Left ventricle myocardium inferior (tissue), 1 donor: ENCODE measurements around the gene SLC43A3. TPM values are rescaled to one million over a fixed set of nuclear protein-coding genes. Genes with fewer than 3 reads are reported as not detected.
A peak's percentile ranks its signal among the peaks of the same experiment; 100 is the strongest.

Experiments
- DNase-seq: peaks from one replicate; pipeline ENCODE4 v3.0.0-alpha.2; 2020
- H3K27ac ChIP-seq: fragments of 200-600 bp; replicated peaks from 2 replicates; pipeline ENCODE4 v1.8.0; 2021
- H3K27me3 ChIP-seq: fragments of 200-600 bp; 2 replicates; pipeline ENCODE4 v1.8.0; 2021; ENCODE audit warnings: low read depth
- H3K36me3 ChIP-seq: fragments of 200-600 bp; 2 replicates; pipeline ENCODE4 v1.8.0; 2021
- H3K4me1 ChIP-seq: fragments of 200-600 bp; 2 replicates; pipeline ENCODE4 v1.8.0; 2021
- H3K4me3 ChIP-seq: fragments of 200-600 bp; 2 replicates; pipeline ENCODE4 v1.8.0; 2021; ENCODE audit warnings: mild to moderate bottlenecking, moderate library complexity
- H3K9me3 ChIP-seq: fragments of 200-600 bp; replicated peaks from 2 replicates; pipeline ENCODE4 v1.8.0; 2021
- intact Hi-C: fragments of 100-400 bp; cut with micrococcal nuclease; formaldehyde crosslinking; loops from one replicate; pipeline ENCODE4 v1.11.0; 2022
- total RNA-seq: library from RNA; stranded (reverse); fragmentation: NEBNext Ultra II Directional; extraction: Animal tissue kit (Norgen Biotek cat#: 25700); gene quantifications from one replicate; pipeline ENCODE4 v1.2.1, GENCODE V29; 2021
- TF ChIP-seq, protein P1 (sequence below): fragments of 200-600 bp; IDR thresholded peaks from 2 replicates; pipeline ENCODE4 v1.8.0; 2021; ENCODE audit warnings: antibody characterized with exemption, mild to moderate bottlenecking, borderline replicate concordance
- donor health status: DM: no; HTN: yes; CAD: no; lungs with severe emphysema.

Gene SLC43A3
- total RNA-seq, 1 donor from 2014 or later: 21.0 TPM

DNA sequence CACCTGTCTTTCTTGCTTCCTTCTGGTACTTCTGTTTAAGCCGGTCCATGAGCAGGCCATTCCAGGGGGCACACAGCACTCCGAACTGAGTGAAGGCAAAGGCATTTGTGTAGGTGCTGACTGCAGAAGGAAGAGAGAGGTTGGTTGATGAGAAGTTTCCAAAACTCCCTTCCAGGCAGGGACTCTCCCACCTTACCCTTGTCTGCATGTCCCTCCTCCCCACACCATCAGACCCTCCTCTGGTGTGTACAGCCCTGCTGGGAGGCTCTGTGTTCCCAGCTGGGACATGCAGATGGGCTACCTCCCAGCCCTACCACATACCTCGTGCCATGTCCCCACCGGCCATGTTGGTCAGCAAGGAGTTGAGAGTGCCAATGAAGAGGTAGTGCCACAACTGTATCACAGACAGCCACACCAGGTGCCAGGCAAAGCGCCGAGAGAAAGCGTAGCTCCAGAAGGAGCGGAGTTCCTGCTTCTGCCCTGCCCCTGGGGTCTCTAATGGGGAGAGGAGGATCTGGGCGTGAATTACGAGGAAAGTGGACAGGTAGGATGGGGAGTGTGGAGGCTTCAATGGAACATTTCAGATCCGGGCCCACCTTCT is 12.2 kb downstream of the SLC43A3 start:
- H3K27me3 ChIP-seq: no peaks in the 10 kb centered on the region
- H3K36me3 ChIP-seq: peaks cover 82% of the 10 kb centered on the region
- no peaks in the 10 kb centered on the region for H3K9me3 ChIP-seq
- H3K4me1 ChIP-seq: peaks cover 37% of the 10 kb centered on the region
- intact Hi-C loops: no loop called here
- no peak overlapping the region for H3K27ac ChIP-seq
- H3K4me3 ChIP-seq: no peak overlapping the region
- TF ChIP-seq, protein P1, sequence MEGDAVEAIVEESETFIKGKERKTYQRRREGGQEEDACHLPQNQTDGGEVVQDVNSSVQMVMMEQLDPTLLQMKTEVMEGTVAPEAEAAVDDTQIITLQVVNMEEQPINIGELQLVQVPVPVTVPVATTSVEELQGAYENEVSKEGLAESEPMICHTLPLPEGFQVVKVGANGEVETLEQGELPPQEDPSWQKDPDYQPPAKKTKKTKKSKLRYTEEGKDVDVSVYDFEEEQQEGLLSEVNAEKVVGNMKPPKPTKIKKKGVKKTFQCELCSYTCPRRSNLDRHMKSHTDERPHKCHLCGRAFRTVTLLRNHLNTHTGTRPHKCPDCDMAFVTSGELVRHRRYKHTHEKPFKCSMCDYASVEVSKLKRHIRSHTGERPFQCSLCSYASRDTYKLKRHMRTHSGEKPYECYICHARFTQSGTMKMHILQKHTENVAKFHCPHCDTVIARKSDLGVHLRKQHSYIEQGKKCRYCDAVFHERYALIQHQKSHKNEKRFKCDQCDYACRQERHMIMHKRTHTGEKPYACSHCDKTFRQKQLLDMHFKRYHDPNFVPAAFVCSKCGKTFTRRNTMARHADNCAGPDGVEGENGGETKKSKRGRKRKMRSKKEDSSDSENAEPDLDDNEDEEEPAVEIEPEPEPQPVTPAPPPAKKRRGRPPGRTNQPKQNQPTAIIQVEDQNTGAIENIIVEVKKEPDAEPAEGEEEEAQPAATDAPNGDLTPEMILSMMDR: no peak
- DNase-seq: no peak

DNA sequence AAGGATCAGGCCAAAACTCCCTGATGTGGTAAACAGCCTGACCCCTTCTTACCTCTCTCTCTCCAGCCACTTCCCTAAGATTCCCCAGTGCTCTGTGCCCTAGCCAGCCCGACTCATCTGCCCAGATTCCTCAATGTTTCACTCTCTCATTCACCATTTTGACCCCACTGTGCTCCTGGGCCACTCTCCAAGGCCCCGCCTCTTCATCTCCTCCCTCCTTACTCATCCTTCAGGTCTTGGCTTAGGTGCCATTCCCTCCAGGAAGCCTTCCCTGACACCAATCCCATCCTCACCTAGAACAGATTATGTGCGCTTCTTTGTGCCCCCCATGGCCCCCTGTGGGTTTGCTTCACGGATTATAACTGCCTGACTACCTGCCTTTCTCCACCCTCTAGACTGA is 13.2 kb downstream of the SLC43A3 start:
- Histone ChIP-seq H3K27ac (no peak overlapping the region), H3K4me3 (no peak overlapping the region), H3K36me3 (peaks cover 90% of the 10 kb centered on the region), H3K9me3 (no peaks in the 10 kb centered on the region), H3K4me1 (peaks cover 37% of the 10 kb centered on the region), H3K27me3 (no peaks in the 10 kb centered on the region)
- TF ChIP-seq, protein P1: no peak
- intact Hi-C loops: no loop called here
- DNase-seq: no peak

DNA sequence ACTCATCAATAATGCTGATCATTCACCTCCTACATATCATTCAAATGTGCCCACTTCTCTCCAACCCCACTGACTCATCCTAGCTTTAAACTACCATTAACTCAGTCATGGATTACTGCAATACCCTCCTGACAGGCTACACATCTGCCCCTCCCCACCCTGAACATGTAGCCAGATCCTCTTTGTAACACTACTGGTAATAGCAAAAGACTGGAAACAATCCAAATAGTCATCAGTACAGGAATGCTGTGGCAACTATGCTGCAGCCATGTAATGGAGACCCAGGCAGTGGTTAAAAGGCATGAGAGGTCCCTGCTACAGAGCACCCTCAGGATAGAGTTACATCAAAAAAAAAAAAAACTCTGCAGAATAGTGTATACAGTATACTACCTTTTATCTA is 16.6 kb downstream of the SLC43A3 start:
- TF ChIP-seq, protein P1: no peak
- Histone ChIP-seq H3K27me3 (no peaks in the 10 kb centered on the region), H3K9me3 (no peaks in the 10 kb centered on the region), H3K4me3 (no peak overlapping the region), H3K4me1 (peaks cover 51% of the 10 kb centered on the region), H3K27ac (no peak overlapping the region), H3K36me3 (peaks cover 77% of the 10 kb centered on the region)
- DNase-seq: no peak
- intact Hi-C loops: no loop called here

DNA sequence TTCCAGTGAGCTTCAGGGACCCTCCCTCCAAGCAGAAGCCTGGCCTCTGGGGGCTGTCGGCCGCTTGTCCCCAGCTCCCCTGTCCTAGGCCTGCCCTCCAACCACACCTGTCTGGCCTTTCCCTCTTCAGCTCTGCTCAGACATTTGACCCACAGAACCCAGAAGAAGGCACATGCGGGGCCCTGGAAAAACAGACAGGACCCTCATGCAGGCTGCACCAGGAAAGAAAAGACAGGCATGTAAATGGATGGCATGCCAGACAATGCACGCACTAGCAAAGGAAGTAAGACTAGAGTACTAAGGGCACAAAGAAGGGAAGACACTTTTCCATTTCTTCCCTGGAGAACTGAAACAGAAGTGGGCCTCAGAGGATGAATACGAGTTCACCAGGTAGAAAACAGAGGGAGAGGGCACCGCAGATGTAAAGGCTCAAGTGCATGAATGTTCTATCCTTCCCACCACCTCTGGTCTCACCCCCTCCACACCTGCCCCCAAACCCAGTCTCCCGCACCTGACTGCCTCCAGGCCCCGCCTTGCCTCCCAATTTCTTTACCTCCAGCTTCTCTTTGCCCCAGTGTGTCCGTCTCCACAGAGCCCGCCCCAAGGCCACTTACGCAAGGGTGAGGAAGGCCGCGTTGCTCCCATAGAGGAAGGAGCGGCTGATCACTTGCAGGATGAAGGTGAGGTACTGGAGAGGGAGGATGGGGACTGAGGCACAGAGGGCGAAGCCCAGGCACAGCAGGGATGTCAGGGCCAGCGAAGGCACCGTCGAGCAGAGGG is 17.4 kb downstream of the SLC43A3 start:
- Histone ChIP-seq H3K4me3 (no peak overlapping the region), H3K27me3 (no peaks in the 10 kb centered on the region), H3K9me3 (no peaks in the 10 kb centered on the region), H3K4me1 (peaks cover 55% of the 10 kb centered on the region), H3K27ac (peak overlapping the region; percentile 79), H3K36me3 (peaks cover 69% of the 10 kb centered on the region)
- TF ChIP-seq, protein P1: no peak
- no peak for DNase-seq
- intact Hi-C loops: no loop called here

DNA sequence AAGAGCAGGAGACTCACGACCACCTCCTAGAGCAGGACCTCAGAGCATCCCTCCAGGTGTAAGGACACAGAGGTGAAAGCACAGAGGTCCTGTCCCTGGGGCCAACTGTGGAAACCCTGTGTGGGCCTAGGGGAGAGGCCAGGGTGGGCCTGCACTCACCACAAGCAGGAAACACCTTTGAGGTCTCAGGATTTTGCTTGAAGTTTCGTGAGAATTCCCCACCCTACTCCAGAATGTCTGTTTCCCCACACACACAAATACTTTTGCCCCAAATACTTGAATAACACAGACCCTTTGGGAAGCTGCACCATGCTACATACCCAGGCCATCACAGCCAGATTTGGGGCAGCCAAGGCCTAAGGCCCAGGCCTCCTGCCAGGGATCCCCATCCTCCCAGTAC is 18.1 kb downstream of the SLC43A3 start:
- Histone ChIP-seq H3K27ac (peak overlapping the region; percentile 79), H3K4me1 (peaks cover 55% of the 10 kb centered on the region), H3K36me3 (peaks cover 61% of the 10 kb centered on the region), H3K9me3 (no peaks in the 10 kb centered on the region), H3K4me3 (no peak overlapping the region), H3K27me3 (no peaks in the 10 kb centered on the region)
- DNase-seq: no peak
- intact Hi-C loops: no loop called here
- TF ChIP-seq, protein P1: no peak
